ENCODE measurements around the gene NFATC1. TPM values are rescaled to one million over a fixed set of nuclear protein-coding genes. Genes with fewer than 3 reads are reported as not detected.

The NFATC1 gene
- 5.4 and 7.6 TPM in 2 replicates for total RNA-seq

DNA sequence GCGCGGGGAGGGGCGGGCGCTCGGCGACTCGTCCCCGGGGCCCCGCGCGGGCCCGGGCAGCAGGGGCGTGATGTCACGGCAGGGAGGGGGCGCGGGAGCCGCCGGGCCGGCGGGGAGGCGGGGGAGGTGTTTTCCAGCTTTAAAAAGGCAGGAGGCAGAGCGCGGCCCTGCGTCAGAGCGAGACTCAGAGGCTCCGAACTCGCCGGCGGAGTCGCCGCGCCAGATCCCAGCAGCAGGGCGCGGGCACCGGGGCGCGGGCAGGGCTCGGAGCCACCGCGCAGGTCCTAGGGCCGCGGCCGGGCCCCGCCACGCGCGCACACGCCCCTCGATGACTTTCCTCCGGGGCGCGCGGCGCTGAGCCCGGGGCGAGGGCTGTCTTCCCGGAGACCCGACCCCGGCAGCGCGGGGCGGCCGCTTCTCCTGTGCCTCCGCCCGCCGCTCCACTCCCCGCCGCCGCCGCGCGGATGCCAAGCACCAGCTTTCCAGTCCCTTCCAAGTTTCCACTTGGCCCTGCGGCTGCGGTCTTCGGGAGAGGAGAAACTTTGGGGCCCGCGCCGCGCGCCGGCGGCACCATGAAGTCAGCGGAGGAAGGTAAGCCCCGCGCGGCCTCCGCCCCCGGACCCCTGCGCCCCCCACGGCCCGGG is at the start of gene NFATC1:
Gene NFATC1 (plus strand): TSS at position 170 of the 644 bp plus-strand sequence. CDS start 295 bp downstream, at position 465.

All from epithelial cell of alveolus of lung (primary cell).